Chondrocyte (in vitro differentiated cells): ENCODE results near the gene MYBBP1A. TPM values are rescaled to one million over a fixed set of nuclear protein-coding genes. Genes with fewer than 3 reads are reported as not detected.
"Not testable (repeated sequence)": the region's sequence is repeated elsewhere in the genome, so short reads cannot be mapped to it uniquely, and the experiment has no call there.

Source experiments
- DNase-seq: peaks from one replicate; pipeline ENCODE4 v3.0.0; 2021; ENCODE audit warnings: mixed read lengths, low spot score
- H3K27ac Mint-ChIP-seq: one replicate; pipeline ENCODE4 v1.8.0; 2021; ENCODE audit warnings: mild to moderate bottlenecking, moderate library complexity, mixed read lengths; ENCODE audit not compliant: unreplicated experiment
- H3K27me3 Mint-ChIP-seq: 2 replicates; pipeline ENCODE4 v1.8.0; 2021; ENCODE audit warnings: low read depth, mixed read lengths
- H3K36me3 Mint-ChIP-seq: 2 replicates; pipeline ENCODE4 v1.8.0; 2021; ENCODE audit warnings: low read depth, mixed read lengths
- H3K4me1 Mint-ChIP-seq: 2 replicates; pipeline ENCODE4 v1.8.0; 2021; ENCODE audit warnings: low read depth, mild to moderate bottlenecking, mixed read lengths
- H3K4me3 Mint-ChIP-seq: one replicate; pipeline ENCODE4 v1.8.0; 2021; ENCODE audit warnings: mild to moderate bottlenecking, moderate library complexity, mixed read lengths; ENCODE audit not compliant: unreplicated experiment
- H3K9me3 Mint-ChIP-seq: 2 replicates; pipeline ENCODE4 v1.8.0; 2021; ENCODE audit warnings: low read depth, mixed read lengths
- total RNA-seq: library from RNA; stranded (reverse); gene quantifications from 3 replicates; pipeline ENCODE4 v1.2.1, GENCODE V29; 2021
- TF ChIP-seq, protein P1 (sequence below): fragments of 200-600 bp; sonication (generic); IDR thresholded peaks from 2 replicates; pipeline ENCODE4 v1.5.0; 2021; ENCODE audit warnings: antibody characterized with exemption, mild to moderate bottlenecking, moderate library complexity

MYBBP1A gene
- total RNA-seq, 1 donor from 2014 or later: 33.6 TPM

GRCh38 chr17:4600563-4600962, 45.4 kb upstream of the MYBBP1A start:
- no peaks in the 10 kb centered on the region for H3K36me3 Mint-ChIP-seq
- peaks cover 32% of the 10 kb centered on the region for H3K4me1 Mint-ChIP-seq
- H3K27me3 Mint-ChIP-seq: no peaks in the 10 kb centered on the region
- H3K4me3 Mint-ChIP-seq: no peak overlapping the region
- TF ChIP-seq, protein P1, sequence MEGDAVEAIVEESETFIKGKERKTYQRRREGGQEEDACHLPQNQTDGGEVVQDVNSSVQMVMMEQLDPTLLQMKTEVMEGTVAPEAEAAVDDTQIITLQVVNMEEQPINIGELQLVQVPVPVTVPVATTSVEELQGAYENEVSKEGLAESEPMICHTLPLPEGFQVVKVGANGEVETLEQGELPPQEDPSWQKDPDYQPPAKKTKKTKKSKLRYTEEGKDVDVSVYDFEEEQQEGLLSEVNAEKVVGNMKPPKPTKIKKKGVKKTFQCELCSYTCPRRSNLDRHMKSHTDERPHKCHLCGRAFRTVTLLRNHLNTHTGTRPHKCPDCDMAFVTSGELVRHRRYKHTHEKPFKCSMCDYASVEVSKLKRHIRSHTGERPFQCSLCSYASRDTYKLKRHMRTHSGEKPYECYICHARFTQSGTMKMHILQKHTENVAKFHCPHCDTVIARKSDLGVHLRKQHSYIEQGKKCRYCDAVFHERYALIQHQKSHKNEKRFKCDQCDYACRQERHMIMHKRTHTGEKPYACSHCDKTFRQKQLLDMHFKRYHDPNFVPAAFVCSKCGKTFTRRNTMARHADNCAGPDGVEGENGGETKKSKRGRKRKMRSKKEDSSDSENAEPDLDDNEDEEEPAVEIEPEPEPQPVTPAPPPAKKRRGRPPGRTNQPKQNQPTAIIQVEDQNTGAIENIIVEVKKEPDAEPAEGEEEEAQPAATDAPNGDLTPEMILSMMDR: no peak
- DNase-seq: no peak
- no peak overlapping the region for H3K27ac Mint-ChIP-seq
- no peaks in the 10 kb centered on the region for H3K9me3 Mint-ChIP-seq

DNA sequence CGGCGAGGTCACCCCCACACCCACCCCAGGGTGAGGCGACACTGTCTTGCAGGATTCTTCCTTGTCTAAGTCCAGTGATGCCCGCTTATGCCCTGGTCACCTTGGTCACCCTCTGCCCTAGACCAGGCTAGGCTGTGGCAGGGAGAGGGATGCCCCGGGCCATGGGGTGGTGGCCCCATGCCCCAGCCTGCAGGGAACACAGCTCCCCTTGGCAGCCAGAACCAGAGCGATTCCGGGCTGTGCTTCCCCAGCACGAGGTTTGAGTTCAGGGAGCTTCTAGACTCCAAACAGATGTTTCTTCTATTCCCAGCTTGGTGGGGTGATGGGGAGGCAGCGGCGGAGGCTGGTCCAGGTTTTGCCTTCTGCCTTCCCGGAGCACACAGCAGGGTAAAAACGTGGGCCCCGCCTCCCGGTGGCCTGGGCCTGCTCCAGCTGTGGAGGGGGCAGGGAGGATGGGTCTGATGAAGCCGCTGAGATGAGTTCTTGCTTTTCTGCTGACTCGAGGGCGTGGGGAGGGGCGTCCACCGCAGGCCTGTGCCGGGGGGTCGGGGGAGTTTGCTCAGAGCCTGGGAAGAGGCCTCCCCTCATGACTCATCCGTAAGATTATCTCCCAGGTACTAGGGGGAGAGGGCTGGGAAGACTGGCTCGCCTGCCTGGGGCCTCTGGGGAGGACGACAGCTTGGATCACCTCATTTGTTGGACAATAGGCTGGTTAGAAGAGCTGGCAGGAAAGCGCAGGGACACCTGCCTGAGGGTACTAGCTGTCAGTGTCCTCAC, 44.5 kb upstream of the MYBBP1A start:
- no peak for DNase-seq
- H3K4me3 Mint-ChIP-seq: peak overlapping the region; percentile 9
- TF ChIP-seq, protein P1: no peak
- peaks cover 24% of the 10 kb centered on the region for H3K4me1 Mint-ChIP-seq
- H3K27me3 Mint-ChIP-seq: no peaks in the 10 kb centered on the region
- no peaks in the 10 kb centered on the region for H3K36me3 Mint-ChIP-seq
- H3K27ac Mint-ChIP-seq: peak overlapping the region; percentile 57
- H3K9me3 Mint-ChIP-seq: no peaks in the 10 kb centered on the region

GRCh38 chr17:4598776-4599504, 43.8 kb upstream of the MYBBP1A start:
- H3K4me1 Mint-ChIP-seq: peaks cover 17% of the 10 kb centered on the region
- H3K36me3 Mint-ChIP-seq: no peaks in the 10 kb centered on the region
- TF ChIP-seq, protein P1: no peak
- no peaks in the 10 kb centered on the region for H3K9me3 Mint-ChIP-seq
- no peak overlapping the region for H3K4me3 Mint-ChIP-seq
- no peak overlapping the region for H3K27ac Mint-ChIP-seq
- peak; percentile 84 for DNase-seq
- H3K27me3 Mint-ChIP-seq: no peaks in the 10 kb centered on the region

- peak; percentile 69 for DNase-seq
- H3K4me1 Mint-ChIP-seq: peaks cover 20% of the 10 kb centered on the region
- no peak overlapping the region for H3K4me3 Mint-ChIP-seq
- TF ChIP-seq, protein P1: no peak
- H3K27me3 Mint-ChIP-seq: no peaks in the 10 kb centered on the region
- no peaks in the 10 kb centered on the region for H3K9me3 Mint-ChIP-seq
- H3K36me3 Mint-ChIP-seq: no peaks in the 10 kb centered on the region
- H3K27ac Mint-ChIP-seq: no peak overlapping the region
Observed at GRCh38 chr17:4597975-4598374, 42.8 kb upstream of the MYBBP1A start.

GRCh38 chr17:4596636-4597380, 41.6 kb upstream of the MYBBP1A start:
- peaks cover 20% of the 10 kb centered on the region for H3K4me1 Mint-ChIP-seq
- no peaks in the 10 kb centered on the region for H3K9me3 Mint-ChIP-seq
- H3K27me3 Mint-ChIP-seq: peaks cover 3% of the 10 kb centered on the region

GRCh38 chr17:4595685-4596342, 40.6 kb upstream of the MYBBP1A start:
- not testable (repeated sequence) for H3K27ac Mint-ChIP-seq, H3K36me3 Mint-ChIP-seq, H3K27me3 Mint-ChIP-seq, H3K9me3 Mint-ChIP-seq, H3K4me3 Mint-ChIP-seq, DNase-seq
- peaks cover 20% of the 10 kb centered on the region for H3K4me1 Mint-ChIP-seq

More at GRCh38 chr17:4596636-4597380, 41.6 kb upstream of the MYBBP1A start:
- H3K36me3 Mint-ChIP-seq: no peaks in the 10 kb centered on the region
- no peak overlapping the region for H3K4me3 Mint-ChIP-seq
- TF ChIP-seq, protein P1: no peak
- no peak overlapping the region for H3K27ac Mint-ChIP-seq
- peak; percentile 83 for DNase-seq
